GM21619 (cell line): ENCODE results near the gene MICAL3.

Experiments used
- ATAC-seq: cut with Tn5 transposase; IDR thresholded peaks from one replicate; pipeline ENCODE4 v1.9.1; 2021; ENCODE audit not compliant: unreplicated experiment

Gene MICAL3

GRCh38 chr22:17957204-17957603 is 67.2 kb downstream of the MICAL3 start:
- ATAC-seq = no peak

DNA sequence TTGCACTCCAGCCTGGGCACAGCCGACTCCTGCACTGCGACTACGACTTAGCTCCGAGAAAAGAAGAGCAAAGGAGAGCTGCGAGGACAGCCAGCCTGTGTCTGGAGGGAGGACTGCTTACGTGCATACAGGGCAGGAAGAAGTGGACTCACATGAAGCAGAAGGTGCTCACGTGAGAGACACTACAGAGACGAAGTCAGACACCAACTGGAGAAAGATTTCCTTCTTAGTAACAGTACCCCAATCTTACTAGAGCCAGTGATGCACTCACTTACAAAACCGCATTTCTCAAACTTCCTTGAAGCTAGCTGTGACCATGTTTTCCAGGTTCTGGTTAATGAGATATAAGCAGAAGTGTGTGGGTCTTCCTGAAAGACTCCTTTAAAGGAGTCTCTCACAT is 67.7 kb downstream of the MICAL3 start:
- no peak for ATAC-seq

- no peak for ATAC-seq
Observed at GRCh38 chr22:17955590-17956379, 68.6 kb downstream of the MICAL3 start.

- no peak for ATAC-seq
Observed at GRCh38 chr22:17954860-17955587, 69.3 kb downstream of the MICAL3 start.

GRCh38 chr22:17954200-17954859 is 70.0 kb downstream of the MICAL3 start:
- ATAC-seq = no peak

GRCh38 chr22:17953147-17953546 is 71.2 kb downstream of the MICAL3 start:
- no peak for ATAC-seq

- ATAC-seq = no peak
Observed at GRCh38 chr22:17952273-17952801, 72.0 kb downstream of the MICAL3 start.

- ATAC-seq = no peak
Observed at GRCh38 chr22:17951315-17951714, 73.0 kb downstream of the MICAL3 start.

DNA sequence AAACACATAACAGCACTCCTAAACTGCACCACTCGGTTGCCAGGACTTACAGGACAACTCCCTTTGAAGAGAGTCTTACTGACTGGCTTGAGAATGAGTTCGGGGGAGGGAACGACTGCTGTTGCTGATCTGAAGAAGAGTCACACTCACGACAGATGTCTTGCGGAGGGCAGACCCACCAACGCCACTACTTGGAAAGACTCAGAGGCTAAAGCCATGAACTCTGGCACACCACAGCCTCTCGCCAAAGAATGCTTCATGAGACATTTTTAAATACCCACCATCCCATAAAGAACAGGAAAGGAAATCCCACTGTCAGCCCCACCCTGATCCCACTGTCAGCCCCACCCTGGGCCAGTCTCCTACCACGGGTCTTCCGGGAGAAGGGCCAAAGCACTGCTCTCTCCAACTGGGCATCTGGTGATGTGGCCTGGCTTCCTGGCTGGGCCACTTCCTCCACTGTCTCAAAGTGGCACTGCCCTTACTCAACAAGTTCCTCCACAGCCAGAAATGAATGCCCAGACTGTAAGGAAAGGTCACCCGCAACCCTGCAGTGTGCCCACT is 73.6 kb downstream of the MICAL3 start:
- no peak for ATAC-seq

GRCh38 chr22:17949642-17950473 is 74.5 kb downstream of the MICAL3 start:
- no peak for ATAC-seq

- ATAC-seq = no peak
Observed at GRCh38 chr22:17948101-17948500, 76.3 kb downstream of the MICAL3 start.

DNA sequence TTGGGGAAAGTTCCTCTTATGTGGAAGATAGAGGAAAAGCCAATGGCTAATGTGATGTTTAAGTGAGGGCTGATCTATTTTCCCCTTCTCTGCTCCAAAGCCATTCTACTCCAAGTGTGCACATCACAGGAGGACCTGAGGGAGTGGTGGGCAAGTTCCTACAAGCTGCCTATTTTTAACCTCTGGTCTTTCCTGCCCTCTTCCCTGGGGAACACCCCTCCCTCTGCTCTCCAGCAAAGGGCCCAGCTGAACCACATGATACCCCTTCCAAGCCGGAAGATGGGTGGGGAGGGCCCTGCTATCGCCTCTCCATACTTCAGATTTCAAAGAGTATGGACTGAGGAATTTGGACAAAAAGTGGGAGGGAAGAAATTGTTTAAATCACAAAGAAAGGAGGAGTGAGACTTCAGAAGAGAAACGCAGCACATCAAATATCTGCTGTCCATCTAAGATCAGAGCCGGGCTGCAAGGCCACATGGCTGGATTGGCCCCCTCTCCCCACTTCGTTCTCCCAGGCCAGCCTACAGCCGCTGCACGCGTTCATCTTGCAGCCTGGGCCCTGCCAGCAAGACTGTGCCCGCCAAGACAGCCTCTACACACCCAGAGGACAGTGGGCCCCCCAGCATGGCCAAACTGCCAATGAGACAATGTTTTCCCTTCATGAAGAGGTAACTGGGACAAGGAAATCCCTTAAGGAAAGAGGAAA is 77.5 kb downstream of the MICAL3 start:
- ATAC-seq = no peak

DNA sequence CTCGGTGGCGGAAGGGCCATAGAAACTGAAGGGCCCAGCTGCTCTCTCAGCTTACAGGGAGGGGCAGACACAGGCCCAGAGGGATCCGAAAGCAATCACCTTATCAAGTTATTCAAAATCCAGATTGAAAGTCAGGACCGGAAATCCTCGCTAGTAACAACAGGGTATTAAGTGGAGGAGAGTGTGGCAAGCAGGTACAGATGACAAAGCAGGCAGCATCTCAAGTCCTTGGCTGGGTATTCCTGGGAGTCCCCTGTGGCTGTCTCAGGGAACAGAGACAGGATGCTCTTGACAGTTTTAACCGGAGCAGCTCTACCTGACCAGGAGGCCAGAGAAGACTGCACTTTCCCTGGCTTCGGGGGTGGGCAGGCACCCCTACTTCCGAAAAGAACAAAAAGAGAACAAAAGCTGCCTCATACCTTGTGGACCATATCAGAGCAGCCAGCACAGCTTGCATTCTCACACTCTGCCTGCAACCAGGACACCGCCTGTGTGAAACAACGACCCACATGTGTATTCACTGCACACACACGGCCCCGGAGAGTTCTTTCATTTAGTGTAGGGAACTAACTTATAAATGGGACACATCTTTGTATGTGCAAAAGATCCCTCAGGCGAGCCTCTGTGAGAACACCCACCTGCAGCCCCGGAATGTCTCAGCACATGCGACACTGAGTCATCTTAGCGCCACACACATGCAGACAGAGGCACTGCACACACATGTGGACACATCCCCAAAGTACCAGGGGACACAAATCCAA is 78.3 kb downstream of the MICAL3 start:
- no peak for ATAC-seq

DNA sequence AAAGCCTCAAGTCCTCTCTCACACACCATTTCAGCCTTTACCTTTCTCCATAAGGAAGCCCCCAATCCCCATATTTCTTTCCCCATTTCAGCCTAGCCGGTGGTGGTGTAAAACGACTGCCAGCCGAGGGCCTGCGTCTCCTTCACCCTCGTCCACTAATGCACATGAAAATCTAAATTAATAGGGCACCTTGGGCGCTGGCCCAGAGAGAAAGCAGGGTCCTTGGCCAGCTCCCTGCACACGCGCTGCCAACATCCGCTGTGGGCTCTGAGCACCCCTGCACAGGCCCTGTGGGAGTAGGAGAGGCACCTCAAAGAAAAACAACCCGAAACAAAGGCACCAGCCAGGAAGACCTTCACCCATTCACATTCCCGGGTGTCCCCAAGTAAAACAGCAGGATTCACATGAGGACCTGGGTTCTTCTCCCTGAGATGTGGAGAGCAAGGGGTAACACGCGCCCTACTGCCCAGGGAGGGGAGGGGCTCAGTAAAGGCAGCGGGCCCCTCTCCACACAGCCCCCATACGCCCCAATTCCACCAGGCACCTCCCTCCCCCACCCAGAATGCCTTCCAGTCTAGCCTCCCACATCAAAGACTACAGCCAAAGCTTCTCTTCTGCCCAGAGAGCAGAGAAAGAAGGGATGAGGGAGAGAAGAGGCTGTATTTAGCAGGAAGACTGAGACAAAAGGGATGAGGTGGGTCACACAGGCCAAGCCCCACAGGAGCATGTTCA is 79.0 kb downstream of the MICAL3 start:
- ATAC-seq = no peak

- ATAC-seq = no peak
Observed at GRCh38 chr22:17944256-17944655, 80.1 kb downstream of the MICAL3 start.

GRCh38 chr22:17943533-17944249 is 80.7 kb downstream of the MICAL3 start:
- no peak for ATAC-seq

GRCh38 chr22:17942721-17943120 is 81.6 kb downstream of the MICAL3 start:
- no peak for ATAC-seq
